ENCODE data around the gene ZIM2.

- TF ChIP-seq EZH2 (IDR thresholded peaks at IDR 0.05; ENCODE audit: borderline replicate concordance, insufficient read depth, low read depth, low read length, poor library complexity, severe bottlenecking): no peak
- TF ChIP-seq CTCF (IDR thresholded peaks at IDR 0.05): no peak
Observed at GRCh38 chr19:56829596-56829995, 10.9 kb downstream of the ZIM2 start.
